Right atrium auricular region (tissue), 2 donors: ENCODE measurements around the gene MRPL43. TPM values are rescaled to one million over a fixed set of nuclear protein-coding genes. Genes with fewer than 3 reads are reported as not detected.
"Not testable (repeated sequence)": the region's sequence is repeated elsewhere in the genome, so short reads cannot be mapped to it uniquely, and the experiment has no call there.

Experiments
- DNase-seq: peaks from one replicate; pipeline ENCODE4 v3.0.0-alpha.2; 2019; ENCODE audit warnings: low spot score
- H3K27ac ChIP-seq, 2 donors: fragments of 200-600 bp; sonication (generic); 1 replicate in 1 of 2; 2 replicates in 1 of 2; pipeline ENCODE4 v1.5.1; 2016 to 2019
- H3K27me3 ChIP-seq, 2 donors: fragments of 200-600 bp; sonication (generic); one replicate each; pipeline versions ENCODE4 v1.5.1 to v1.6.0; 2017 to 2019
- H3K36me3 ChIP-seq: fragments of 200-600 bp; sonication (generic); one replicate; pipeline ENCODE4 v1.5.1; 2016
- H3K4me1 ChIP-seq, 2 donors: fragments of 200-600 bp; sonication (generic); one replicate each; pipeline versions ENCODE4 v1.5.1 to v1.6.0; 2017 to 2019
- H3K4me3 ChIP-seq, 2 donors: fragments of 200-600 bp; sonication (generic); 1 replicate in 1 of 2; 2 replicates in 1 of 2; pipeline ENCODE4 v1.5.1; 2017 to 2019; ENCODE audit warnings: mild to moderate bottlenecking in 1 of 2, moderate library complexity in 1 of 2
- H3K9me3 ChIP-seq, 2 donors: fragments of 200-600 bp; sonication (generic); one replicate each; pipeline ENCODE4 v1.5.1; 2019
- CTCF ChIP-seq, 2 donors: fragments of 200-600 bp; sonication (generic); IDR thresholded peaks; one replicate each; pipeline ENCODE4 v1.5.1; 2019; ENCODE audit warnings: antibody characterized with exemption in 2 of 2
- total RNA-seq, 2 donors: library from RNA; depleted of rRNA; stranded (reverse); fragments of >200 nt; gene quantifications; one replicate each; pipeline ENCODE4 v1.1.0, GENCODE V29; 2016

MRPL43 gene
- total RNA-seq, 2 donors from 2014 or later = 60.1 to 88.4 TPM

DNA sequence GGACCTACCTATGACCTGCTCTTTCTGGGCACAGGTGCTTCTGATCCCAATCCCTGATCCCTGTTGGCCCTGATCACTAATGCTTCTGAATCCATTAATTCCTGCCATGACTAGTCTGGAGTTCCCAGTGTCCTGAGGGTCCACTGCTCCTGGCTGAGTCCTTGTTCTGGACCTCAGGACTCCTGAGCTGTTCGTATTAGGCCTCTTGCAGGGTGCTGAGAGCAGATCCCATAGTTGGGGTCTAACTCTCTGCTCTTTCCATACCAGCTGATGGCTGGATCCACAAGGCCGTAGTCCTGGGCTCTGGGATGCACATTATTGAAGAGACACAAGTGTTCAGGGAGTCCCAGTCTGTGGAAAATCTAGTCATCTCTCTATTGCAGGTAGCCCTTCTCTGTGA is 7.0 kb downstream of the MRPL43 start:
- Histone ChIP-seq H3K4me3 (no peak overlapping the region), H3K27me3 (no peaks in the 10 kb centered on the region), H3K9me3 (no peaks in the 10 kb centered on the region), H3K36me3 (peaks cover 22% of the 10 kb centered on the region), H3K27ac (no peak overlapping the region), H3K4me1 (no peaks in the 10 kb centered on the region)
- no peak for TF ChIP-seq CTCF (IDR thresholded peaks at IDR 0.05)
- DNase-seq = no peak

DNA sequence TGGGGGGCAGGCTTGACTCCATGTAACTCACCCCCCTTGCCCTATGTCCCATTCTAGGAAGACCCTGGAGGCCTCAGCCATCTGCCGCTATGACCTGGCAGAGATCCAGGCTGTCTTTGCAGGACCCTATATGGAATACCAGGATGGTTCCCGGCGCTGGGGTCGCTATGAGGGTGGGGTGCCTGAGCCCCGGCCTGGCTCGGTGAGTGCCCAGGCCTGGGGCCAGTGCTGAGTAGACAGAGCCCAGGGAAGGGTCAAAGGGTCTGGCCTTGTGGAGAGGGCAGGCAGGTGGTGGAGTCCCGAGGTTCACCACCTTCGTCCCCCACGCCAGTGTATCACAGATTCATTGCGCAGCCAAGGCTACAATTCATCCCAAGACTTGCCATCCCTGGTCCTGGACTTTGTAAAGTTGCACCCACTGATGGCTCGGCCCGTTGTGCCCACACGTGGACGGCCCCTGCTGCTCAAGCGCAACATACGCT is 7.5 kb downstream of the MRPL43 start:
- H3K36me3 ChIP-seq = peaks cover 22% of the 10 kb centered on the region
- no peak for DNase-seq

DNA sequence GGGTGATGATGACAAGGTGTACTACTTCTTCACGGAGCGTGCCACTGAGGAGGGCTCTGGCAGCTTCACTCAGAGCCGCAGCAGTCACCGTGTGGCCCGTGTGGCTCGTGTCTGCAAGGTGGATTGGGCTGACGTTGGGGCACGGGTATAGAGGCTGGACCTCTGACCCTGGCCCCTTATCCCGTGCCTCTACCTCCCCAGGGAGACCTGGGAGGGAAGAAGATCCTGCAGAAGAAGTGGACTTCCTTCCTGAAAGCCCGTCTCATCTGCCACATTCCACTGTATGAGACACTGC is 8.4 kb downstream of the MRPL43 start:
- Histone ChIP-seq H3K27me3 (no peaks in the 10 kb centered on the region), H3K4me1 (no peaks in the 10 kb centered on the region), H3K27ac (no peak overlapping the region), H3K9me3 (no peaks in the 10 kb centered on the region), H3K36me3 (peaks cover 21% of the 10 kb centered on the region), H3K4me3 (no peak overlapping the region)
- no peak for DNase-seq
- no peak for TF ChIP-seq CTCF (IDR thresholded peaks at IDR 0.05)

More for the DNA sequence above, 7.5 kb downstream of the MRPL43 start:
- no peaks in the 10 kb centered on the region for H3K4me1 ChIP-seq
- H3K27ac ChIP-seq = no peak overlapping the region
- H3K4me3 ChIP-seq = no peak overlapping the region
- no peaks in the 10 kb centered on the region for H3K9me3 ChIP-seq
- no peaks in the 10 kb centered on the region for H3K27me3 ChIP-seq
- TF ChIP-seq CTCF (IDR thresholded peaks at IDR 0.05) = no peak

- TF ChIP-seq CTCF (IDR thresholded peaks at IDR 0.05) = no peak
- Histone ChIP-seq H3K27ac (no peak overlapping the region), H3K4me3 (no peak overlapping the region), H3K4me1 (no peaks in the 10 kb centered on the region), H3K9me3 (no peaks in the 10 kb centered on the region), H3K36me3 (peaks cover 16% of the 10 kb centered on the region), H3K27me3 (no peaks in the 10 kb centered on the region)
- DNase-seq = no peak
These were observed 9.0 kb downstream of the MRPL43 start for GRCh38 chr10:100978121-100978900.

DNA sequence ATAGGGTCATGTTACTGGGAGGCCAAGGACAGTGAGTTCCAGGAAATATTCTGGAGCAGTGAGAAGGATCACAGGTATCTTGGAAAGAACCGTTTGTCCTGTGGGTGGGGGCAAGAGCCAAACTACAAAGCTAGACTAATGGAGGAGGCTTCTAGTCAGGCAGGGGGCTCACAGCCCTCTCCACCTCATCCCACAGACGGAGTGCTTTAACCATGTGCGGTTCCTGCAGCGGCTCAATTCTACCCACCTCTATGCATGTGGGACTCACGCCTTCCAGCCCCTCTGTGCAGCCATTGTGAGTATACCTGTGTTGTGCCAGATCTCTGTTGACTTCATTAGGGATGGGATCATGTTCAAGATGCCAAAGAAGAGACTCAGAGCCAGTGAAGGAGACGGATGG is 9.9 kb downstream of the MRPL43 start:
- no peak for TF ChIP-seq CTCF (IDR thresholded peaks at IDR 0.05)
- H3K4me1 ChIP-seq = no peaks in the 10 kb centered on the region
- H3K27ac ChIP-seq = no peak overlapping the region
- DNase-seq = no peak
- no peaks in the 10 kb centered on the region for H3K27me3 ChIP-seq
- no peaks in the 10 kb centered on the region for H3K9me3 ChIP-seq
- no peak overlapping the region for H3K4me3 ChIP-seq
- H3K36me3 ChIP-seq = peaks cover 14% of the 10 kb centered on the region

DNA sequence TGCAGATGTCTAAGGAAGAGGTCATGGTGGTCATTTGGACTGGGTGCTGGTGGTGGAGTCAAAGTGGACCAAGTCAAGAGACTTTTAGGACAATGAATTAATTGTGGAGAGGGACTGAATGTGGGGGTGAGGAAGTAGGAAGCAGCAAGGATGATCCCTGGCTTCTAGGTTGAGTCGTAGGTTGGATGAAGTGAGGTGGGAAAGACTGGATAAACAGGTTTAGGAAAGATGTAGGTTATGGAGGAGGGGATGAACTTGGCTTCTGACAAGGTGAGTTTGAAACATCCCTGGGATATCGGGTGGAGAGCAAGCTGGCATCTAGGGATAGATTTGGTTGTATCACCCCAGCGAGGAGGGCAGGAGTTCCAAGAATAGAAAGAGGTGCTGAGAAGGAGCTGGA is 10.4 kb downstream of the MRPL43 start:
- no peaks in the 10 kb centered on the region for H3K27me3 ChIP-seq
- H3K4me3 ChIP-seq = no peak overlapping the region
- no peaks in the 10 kb centered on the region for H3K4me1 ChIP-seq
- DNase-seq = no peak
- TF ChIP-seq CTCF (IDR thresholded peaks at IDR 0.05) = no peak
- peaks cover 14% of the 10 kb centered on the region for H3K36me3 ChIP-seq
- no peak overlapping the region for H3K27ac ChIP-seq
- no peaks in the 10 kb centered on the region for H3K9me3 ChIP-seq

GRCh38 chr10:100975397-100975796 is 11.9 kb downstream of the MRPL43 start:
- not testable (repeated sequence) for DNase-seq, H3K27me3 ChIP-seq, H3K4me1 ChIP-seq, H3K4me3 ChIP-seq, H3K9me3 ChIP-seq, H3K36me3 ChIP-seq, H3K27ac ChIP-seq
